BE2C (cell line): ENCODE measurements around the gene P2RY4.
"Not testable (repeated sequence)": the region's sequence is repeated elsewhere in the genome, so short reads cannot be mapped to it uniquely, and the experiment has no call there.

Source experiments
- DNase-seq: peaks from one replicate; pipeline ENCODE4 v3.0.0-alpha.2; 2020
- H3K27me3 ChIP-seq: fragments of 250-450 bp; sonication (Bioruptor Pico); 2 replicates; pipeline ENCODE4 v1.5.1; 2020; ENCODE audit warnings: mild to moderate bottlenecking
- H3K36me3 ChIP-seq: fragments of 250-450 bp; sonication (Bioruptor Pico); 2 replicates; pipeline ENCODE4 v1.5.1; 2020; ENCODE audit warnings: mild to moderate bottlenecking
- H3K4me1 ChIP-seq: fragments of 250-450 bp; sonication (Bioruptor Pico); 2 replicates; pipeline ENCODE4 v1.5.1; 2020
- H3K4me3 ChIP-seq: 2 replicates; pipeline ENCODE4 v1.5.1; 2011; ENCODE audit warnings: low read depth, low read length
- H3K9me3 ChIP-seq: fragments of 250-450 bp; sonication (Bioruptor Pico); 2 replicates; pipeline ENCODE4 v1.5.1; 2020
- CTCF ChIP-seq: IDR thresholded peaks from 2 replicates; pipeline ENCODE4 v1.5.1; 2012; ENCODE audit warnings: mild to moderate bottlenecking, low read depth, low read length

The P2RY4 gene

GRCh38 chrX:70219938-70220764, 39.9 kb downstream of the P2RY4 start:
- H3K4me1 ChIP-seq, result no peaks in the 10 kb centered on the region
- TF ChIP-seq CTCF, result no peak
- H3K4me3 ChIP-seq, result no peak overlapping the region
- H3K27me3 ChIP-seq, result no peaks in the 10 kb centered on the region
- no peaks in the 10 kb centered on the region for H3K36me3 ChIP-seq
- H3K9me3 ChIP-seq, result no peaks in the 10 kb centered on the region
- DNase-seq, result no peak

- not testable (repeated sequence) for H3K4me3 ChIP-seq, H3K9me3 ChIP-seq, H3K36me3 ChIP-seq, H3K27me3 ChIP-seq, H3K4me1 ChIP-seq, DNase-seq
These were observed 50.4 kb downstream of the P2RY4 start for GRCh38 chrX:70209570-70209969.

- H3K27me3 ChIP-seq, result no peaks in the 10 kb centered on the region
- H3K4me1 ChIP-seq, result no peaks in the 10 kb centered on the region
- no peak overlapping the region for H3K4me3 ChIP-seq
- DNase-seq, result no peak
- no peaks in the 10 kb centered on the region for H3K9me3 ChIP-seq
- no peaks in the 10 kb centered on the region for H3K36me3 ChIP-seq
- TF ChIP-seq CTCF, result no peak
These were observed 51.5 kb downstream of the P2RY4 start for GRCh38 chrX:70208479-70208878.
